ENCODE measurements around the gene ZNF276.

Gene ZNF276

GRCh38 chr16:89784406-89784805, 63.1 kb downstream of the ZNF276 start:
- H3K4me1 ChIP-seq (ENCODE audit: control insufficient read depth, insufficient read depth, low read length) = no peaks in the 10 kb centered on the region
- DNase-seq (ENCODE audit: low read depth, low spot score) = no peak
- no CpG with 5 or more reads among the region's 7 CpGs for WGBS (ENCODE audit: insufficient coverage, insufficient read length)
- peaks cover 32% of the 10 kb centered on the region for H3K36me3 ChIP-seq (ENCODE audit: control insufficient read depth, insufficient read depth, low read length)
- H3K27me3 ChIP-seq (ENCODE audit: control insufficient read depth, insufficient read depth, low read length) = no peaks in the 10 kb centered on the region
- no peak overlapping the region for H3K27ac ChIP-seq (ENCODE audit: low read length)
- H3K4me3 ChIP-seq (ENCODE audit: low read length) = no peak overlapping the region
- H3K9me3 ChIP-seq (ENCODE audit: control insufficient read depth, insufficient read depth, low read length) = no peaks in the 10 kb centered on the region; the same call in 1 of the 2 replicates

GRCh38 chr16:89785523-89786155, 64.3 kb downstream of the ZNF276 start:
- no peak overlapping the region for H3K27ac ChIP-seq (ENCODE audit: low read length)
- no peak overlapping the region for H3K4me3 ChIP-seq (ENCODE audit: low read length)
- no peaks in the 10 kb centered on the region; the same call in 1 of the 2 replicates for H3K9me3 ChIP-seq (ENCODE audit: control insufficient read depth, insufficient read depth, low read length)
- no CpG with 5 or more reads among the region's 11 CpGs for WGBS (ENCODE audit: insufficient coverage, insufficient read length)
- DNase-seq (ENCODE audit: low read depth, low spot score) = no peak
- H3K36me3 ChIP-seq (ENCODE audit: control insufficient read depth, insufficient read depth, low read length) = peaks cover 32% of the 10 kb centered on the region
- H3K27me3 ChIP-seq (ENCODE audit: control insufficient read depth, insufficient read depth, low read length) = no peaks in the 10 kb centered on the region
- no peaks in the 10 kb centered on the region for H3K4me1 ChIP-seq (ENCODE audit: control insufficient read depth, insufficient read depth, low read length)

- H3K27ac ChIP-seq (ENCODE audit: low read length) = no peak overlapping the region
- no peak for DNase-seq (ENCODE audit: low read depth, low spot score)
These were observed 65.4 kb downstream of the ZNF276 start for GRCh38 chr16:89786474-89787364.

GRCh38 chr16:89787365-89787805, 66.0 kb downstream of the ZNF276 start:
- no peaks in the 10 kb centered on the region; the same call in 1 of the 2 replicates for H3K9me3 ChIP-seq (ENCODE audit: control insufficient read depth, insufficient read depth, low read length)
- H3K4me1 ChIP-seq (ENCODE audit: control insufficient read depth, insufficient read depth, low read length) = no peaks in the 10 kb centered on the region
- DNase-seq (ENCODE audit: low read depth, low spot score) = no peak
- H3K36me3 ChIP-seq (ENCODE audit: control insufficient read depth, insufficient read depth, low read length) = peaks cover 46% of the 10 kb centered on the region
- H3K27ac ChIP-seq (ENCODE audit: low read length) = no peak overlapping the region
- no peak overlapping the region for H3K4me3 ChIP-seq (ENCODE audit: low read length)
- no CpG with 5 or more reads among the region's 9 CpGs for WGBS (ENCODE audit: insufficient coverage, insufficient read length)
- no peaks in the 10 kb centered on the region for H3K27me3 ChIP-seq (ENCODE audit: control insufficient read depth, insufficient read depth, low read length)

More at GRCh38 chr16:89786474-89787364, 65.4 kb downstream of the ZNF276 start:
- H3K27me3 ChIP-seq (ENCODE audit: control insufficient read depth, insufficient read depth, low read length) = no peaks in the 10 kb centered on the region
- peaks cover 40% of the 10 kb centered on the region for H3K36me3 ChIP-seq (ENCODE audit: control insufficient read depth, insufficient read depth, low read length)
- H3K9me3 ChIP-seq (ENCODE audit: control insufficient read depth, insufficient read depth, low read length) = no peaks in the 10 kb centered on the region; the same call in 1 of the 2 replicates
- no peaks in the 10 kb centered on the region for H3K4me1 ChIP-seq (ENCODE audit: control insufficient read depth, insufficient read depth, low read length)
- WGBS (ENCODE audit: insufficient coverage, insufficient read length) = no CpG with 5 or more reads among the region's 21 CpGs
- H3K4me3 ChIP-seq (ENCODE audit: low read length) = no peak overlapping the region

All from iPS DF 6.9 (cell line).